Amniotic epithelial cell (primary cell): ENCODE results near the gene IFFO2.

ENCODE experiments used
- DNase-seq: peaks from one replicate; pipeline ENCODE4 v3.0.0-alpha.2; 2010; ENCODE audit warnings: low read depth

Gene IFFO2

DNA sequence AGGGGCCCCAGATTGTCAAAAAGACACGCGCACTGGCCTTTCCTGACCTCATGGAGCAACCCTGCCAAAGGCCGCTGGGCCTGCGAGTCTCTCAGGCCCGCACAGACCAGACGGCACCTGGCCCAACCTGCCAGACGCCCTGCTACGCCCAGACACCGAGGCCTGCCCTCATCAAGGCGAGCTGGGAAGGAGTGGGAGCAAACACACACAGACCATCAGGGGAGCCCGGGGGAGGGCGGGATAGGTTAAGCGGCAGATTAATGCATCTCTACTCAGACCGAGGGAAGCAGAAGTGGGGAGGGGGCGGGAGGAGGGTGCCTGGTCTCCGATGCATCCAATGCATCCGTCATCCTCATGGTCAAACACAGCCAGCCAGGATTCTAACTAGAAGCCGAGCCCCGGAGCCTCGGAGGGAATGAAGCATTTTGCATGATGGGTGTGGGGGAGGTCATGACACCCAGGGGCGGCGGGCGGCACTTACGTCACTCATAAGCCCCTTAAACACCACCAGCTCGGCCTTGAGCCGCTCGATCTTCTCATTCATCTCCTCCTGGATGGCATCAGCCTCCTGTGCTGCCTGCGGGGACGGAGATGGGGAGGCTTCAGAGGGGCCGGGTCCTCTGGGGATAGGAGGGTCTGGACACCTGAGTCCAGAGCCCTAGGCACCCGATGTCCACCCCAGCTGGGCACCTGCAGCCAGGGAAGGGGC lies 37.1 kb downstream of the IFFO2 start:
- no peak for DNase-seq

DNA sequence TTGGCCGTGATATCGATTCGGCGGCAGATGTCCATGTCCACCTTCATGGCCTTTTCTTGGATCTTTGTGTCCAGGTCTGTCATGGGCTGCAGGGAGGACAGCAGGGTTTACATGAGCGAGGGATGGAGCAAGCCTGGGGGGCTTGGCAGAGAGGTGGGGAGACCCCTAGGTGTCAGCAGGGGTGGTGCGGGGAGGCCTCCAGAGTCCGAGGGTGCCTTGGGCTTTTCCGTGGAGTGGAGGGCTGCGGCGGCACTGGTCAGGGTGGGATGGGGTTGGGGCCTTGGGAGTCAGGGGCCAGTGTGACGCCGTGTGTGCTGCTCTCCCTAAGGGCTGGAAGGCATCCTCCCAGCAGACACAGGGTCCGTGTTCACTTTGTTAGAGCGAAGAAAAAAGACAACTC lies 38.1 kb downstream of the IFFO2 start:
- DNase-seq, result no peak

- DNase-seq, result no peak
Observed at GRCh38 chr1:18917071-18917799, 39.2 kb downstream of the IFFO2 start.

GRCh38 chr1:18915341-18915740 lies 41.1 kb downstream of the IFFO2 start:
- no peak for DNase-seq

DNA sequence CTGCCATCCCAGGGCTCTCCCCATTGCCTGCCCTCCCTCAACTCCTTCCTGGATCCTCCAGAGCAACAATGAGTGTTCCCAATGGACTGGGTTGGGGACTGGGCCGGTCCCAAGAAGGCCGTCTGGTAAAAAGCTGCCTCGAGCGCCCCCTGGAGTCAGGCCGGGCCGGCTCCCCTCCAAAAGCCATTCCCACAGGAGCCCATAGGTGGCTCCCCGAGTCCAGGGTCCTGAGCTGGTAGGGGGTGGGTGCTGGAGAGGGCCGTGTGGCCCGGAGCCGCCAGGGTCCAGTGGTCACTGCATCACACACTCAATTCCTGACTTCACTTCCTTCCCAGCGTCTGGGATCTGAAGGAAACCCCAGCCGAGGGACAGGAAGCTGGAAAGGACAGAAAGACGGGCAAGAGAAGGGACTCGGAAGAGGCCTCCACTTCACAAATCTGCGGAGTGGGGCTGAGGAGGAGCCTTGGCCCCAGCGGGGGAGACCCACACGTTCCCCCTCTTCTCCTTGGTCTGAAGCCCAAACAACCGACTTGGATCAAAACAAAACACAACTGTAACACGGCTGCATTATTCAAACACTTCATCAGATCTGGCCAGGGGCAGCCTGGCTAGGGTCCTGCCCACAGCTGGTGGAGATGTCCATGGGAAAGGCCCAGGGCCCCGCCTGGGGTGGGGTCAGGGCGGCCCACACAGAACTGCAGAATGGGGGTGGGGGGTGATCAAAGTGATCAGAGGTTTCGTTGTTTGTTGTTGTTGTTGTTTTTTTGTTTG lies 43.2 kb downstream of the IFFO2 start:
- peak; percentile 62 for DNase-seq

DNA sequence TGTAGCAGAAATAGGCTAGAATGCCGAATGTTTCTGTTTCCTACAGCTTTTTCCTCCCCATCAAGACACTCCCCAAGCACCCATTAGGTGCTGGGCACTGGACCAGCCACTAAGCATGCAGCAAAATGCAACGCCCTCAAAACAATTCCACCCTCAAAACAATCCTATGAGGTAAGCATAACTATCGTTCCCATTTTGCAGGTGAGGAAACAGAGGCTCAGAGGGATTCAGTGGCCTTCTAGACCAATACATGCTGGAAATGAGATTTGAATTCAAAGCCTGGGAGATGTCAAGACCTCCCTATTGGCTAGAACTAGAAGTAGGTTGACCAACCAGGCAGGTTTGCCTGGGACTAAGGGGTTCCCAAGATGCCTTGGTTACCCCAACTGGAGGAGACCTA lies 43.9 kb downstream of the IFFO2 start:
- no peak for DNase-seq

GRCh38 chr1:18908911-18909771 lies 47.3 kb downstream of the IFFO2 start:
- DNase-seq, result no peak

DNA sequence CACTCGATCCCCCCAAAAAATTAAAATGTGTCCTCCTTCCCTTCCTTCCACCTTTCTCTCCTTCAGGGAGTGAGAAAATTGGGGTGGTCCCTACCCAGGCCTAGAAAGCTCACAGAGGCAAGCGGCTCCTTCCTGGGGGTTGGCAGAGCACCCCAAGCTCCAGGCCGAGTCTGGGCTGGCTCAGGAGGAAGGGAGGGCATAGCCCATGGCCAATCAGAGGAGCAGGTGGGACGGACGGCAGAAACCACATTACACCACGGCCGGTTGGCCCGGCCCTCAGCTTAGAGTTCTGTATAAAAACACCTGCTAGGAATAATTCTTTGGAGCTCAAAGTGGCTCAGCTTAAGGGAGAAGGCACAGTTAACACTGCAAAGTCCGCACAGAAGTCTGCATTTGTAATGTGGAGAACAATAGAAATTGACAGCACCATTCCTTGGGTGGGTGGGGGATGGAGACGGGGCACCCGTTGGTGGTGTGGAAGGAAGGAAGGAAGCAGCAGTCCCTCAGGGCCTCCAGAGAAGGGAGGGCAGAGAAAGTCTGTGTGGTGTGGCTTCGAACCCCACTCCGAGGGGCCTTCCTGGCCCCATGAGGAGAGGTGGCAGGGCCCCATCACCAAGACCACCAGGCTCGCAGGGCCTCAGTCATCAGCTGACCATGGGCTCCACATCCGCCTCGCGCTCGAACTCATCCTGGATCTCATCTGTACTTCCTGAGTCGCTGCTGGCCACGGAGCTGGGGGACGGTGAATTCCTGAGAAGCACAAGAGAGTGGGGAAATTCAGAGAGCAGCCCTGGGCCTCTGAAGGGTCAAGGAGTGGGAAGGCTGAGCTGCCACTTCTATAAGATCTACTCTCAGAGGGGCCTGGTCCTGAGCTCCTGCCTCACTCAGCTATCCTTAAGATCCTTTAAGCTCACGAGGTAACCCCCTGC lies 48.3 kb downstream of the IFFO2 start:
- DNase-seq, result no peak

GRCh38 chr1:18907021-18907916 lies 49.2 kb downstream of the IFFO2 start:
- DNase-seq, result peak; percentile 44

DNA sequence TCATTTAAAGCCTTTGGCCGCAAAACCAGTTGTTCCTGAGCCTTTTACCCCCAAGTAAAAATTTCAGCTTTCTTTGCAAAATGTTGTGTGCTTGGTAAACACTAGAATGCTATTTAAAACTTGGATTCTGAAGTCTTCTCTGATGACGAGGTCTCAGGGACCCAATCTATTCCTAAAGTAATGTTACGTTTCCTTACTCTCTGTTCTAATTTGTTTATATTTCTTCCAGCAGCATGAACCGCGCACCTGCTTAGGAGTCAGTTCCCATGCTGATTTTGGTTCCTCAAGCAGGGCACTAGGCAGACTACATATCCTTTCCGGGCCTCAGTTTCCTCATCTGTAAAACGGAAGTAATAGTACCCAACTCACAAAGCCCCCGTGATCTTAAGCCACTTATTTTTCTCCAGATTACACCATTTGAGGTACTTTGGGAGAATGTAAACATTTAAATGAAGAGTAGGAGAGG lies 53.2 kb downstream of the IFFO2 start:
- DNase-seq, result no peak

DNA sequence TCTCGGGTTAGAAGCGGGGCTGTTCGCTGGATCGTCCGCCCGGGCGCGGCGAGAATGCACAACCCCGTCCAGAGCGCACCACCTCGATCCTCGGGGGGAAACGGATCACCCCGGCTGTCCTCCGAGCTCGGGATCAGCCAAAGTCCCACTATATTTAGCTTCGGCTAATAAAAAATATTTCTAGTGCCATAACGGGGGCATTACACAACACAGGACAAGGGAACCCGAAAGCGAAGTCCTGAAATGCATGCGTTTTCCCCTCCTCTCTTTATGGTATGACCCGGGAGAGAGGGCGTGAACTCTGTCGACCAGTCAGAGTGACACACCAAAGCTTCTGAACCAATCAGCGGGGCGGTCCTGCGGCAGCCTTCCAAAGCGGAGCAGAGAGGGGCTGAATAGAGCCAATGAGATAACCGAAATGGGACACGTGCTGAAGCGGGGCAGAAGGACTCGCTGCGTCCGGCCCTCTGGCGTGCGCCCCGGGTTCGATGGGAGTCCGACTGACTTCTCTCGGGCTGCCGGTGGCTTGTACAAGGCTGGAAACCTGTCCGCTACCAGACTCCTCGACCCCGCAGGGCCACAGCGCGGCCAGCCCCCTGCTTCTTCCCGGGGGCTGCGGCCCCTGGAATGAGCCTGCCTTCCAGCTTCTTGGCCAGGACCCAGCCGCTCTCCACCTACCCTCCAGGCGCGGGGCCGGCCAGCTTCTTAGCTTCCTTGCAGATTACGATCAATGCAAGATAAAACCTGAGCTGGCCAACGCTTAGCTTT lies 53.8 kb downstream of the IFFO2 start, which contains the start of gene ALDH4A1:
Gene ALDH4A1, minus strand, starts transcription at position 33 of the 768 bp plus-strand sequence. Its CDS starts 32 bp downstream, at position 1.
- peak; percentile 98 for DNase-seq

DNA sequence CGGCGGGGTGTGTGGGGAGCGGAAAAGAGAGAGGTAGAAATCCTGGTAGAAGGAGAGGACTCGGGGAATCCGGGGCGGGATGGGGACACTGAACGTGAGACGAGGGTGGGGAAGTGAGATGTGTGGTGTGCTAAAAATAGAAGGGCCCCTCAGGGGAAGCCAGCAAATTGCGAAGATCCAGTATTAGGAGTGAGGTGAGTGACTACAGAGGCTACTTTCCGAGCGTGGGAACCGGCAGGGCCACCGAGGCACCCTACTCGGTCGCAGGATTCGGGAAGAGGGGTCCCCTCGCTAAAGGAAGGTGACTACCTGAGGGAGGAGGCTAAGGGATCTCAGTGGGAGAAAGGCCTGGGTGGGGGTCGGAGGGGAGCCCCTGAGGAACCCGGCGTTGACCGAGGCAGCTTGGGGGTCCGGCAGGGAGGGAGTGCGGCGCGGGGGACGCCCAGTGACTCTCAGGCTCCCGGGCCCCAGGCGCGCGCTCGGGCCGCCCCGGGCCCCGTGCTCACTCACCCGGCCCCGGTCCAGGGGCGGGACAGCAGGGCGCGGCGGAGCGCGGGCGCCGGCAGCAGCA lies 54.4 kb downstream of the IFFO2 start:
- DNase-seq, result no peak

DNA sequence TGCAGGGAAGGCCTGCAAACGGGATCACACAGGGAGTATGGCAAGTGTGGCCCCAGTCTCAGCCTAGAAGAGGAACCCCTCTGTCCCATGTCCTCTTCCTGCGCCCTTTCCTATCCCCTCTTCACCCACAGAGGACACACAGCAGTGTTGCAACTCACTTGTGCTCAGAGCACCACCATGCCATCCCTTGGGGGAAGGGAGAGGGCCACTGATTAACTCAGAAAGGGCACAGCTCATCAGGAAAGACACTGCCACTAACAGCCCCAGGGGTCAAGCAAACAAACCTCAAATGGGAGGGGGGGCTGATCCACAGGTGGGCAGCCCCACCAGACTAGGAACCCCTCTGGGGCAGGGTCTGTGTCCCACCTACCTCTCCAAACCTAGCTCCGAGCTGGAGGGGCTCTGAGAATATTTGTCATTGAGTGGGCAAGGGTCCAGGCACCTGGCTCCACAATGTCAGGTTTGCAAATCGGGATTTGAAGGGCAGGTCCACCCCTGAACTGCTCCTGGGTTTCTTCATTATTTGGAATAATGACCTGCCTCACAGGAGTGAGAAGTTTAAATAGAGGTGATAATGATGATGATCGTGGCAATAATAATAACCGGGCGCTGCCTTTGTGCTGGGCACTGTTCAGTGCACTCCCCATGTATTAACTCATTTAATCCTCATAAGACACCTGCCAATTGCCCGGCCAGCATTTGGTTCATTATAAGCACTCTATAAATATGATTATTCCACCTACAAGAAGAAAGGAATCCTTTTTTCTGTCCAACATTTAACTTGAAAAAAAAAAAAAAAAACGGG lies 55.1 kb downstream of the IFFO2 start:
- no peak for DNase-seq

- DNase-seq, result no peak
Observed at GRCh38 chr1:18900303-18900841, 56.1 kb downstream of the IFFO2 start.

- no peak for DNase-seq
Observed at GRCh38 chr1:18899363-18900049, 57.0 kb downstream of the IFFO2 start.

- DNase-seq, result no peak
Observed at GRCh38 chr1:18898567-18898966, 57.9 kb downstream of the IFFO2 start.

GRCh38 chr1:18895317-18895716 lies 61.2 kb downstream of the IFFO2 start:
- DNase-seq, result no peak
